GM18519 (cell line): ENCODE data around the gene CSNK1D.
A peak's percentile ranks its signal among the peaks of the same experiment; 100 is the strongest.

Experiments used
- ATAC-seq: cut with Tn5 transposase; IDR thresholded peaks from one replicate; pipeline ENCODE4 v1.9.1; 2021; ENCODE audit warnings: mild to moderate bottlenecking, moderate library complexity; ENCODE audit not compliant: unreplicated experiment, low FRiP score

The CSNK1D gene

DNA sequence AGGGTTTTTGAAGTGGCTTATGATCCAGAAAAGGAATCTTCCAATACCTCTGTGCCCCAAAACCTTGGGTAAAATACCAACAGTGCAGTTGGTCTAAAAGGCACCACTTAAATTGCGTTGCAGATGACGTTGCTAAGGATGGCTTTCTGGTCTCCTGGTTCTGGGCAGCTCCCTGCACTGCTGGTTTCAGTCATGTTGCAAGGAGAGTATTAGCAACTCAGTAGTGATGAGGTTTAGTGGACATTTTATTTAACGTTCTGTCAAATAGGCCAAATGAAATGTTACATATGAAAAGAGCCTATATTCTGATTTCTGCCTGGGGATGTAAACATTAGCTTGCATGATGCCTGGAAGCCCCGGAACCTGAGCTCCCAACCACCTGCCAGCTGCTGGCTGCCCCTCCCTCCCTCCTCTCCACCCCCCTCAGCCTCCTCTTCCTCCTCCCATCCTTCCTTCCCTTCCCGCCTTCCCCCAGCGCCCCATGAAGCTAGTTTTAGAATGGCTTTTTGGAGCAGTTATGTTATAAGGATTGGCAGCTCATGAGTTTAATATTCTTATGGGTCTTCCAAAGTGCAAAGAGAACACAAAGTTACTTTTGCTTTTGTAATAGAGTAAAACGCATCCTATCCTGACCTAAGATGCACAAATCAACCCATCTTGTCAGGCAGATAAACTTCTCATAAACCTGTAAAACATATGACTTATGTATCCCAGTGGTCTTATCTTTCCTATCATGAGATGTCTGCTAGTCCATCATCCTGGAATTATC lies 23.2 kb upstream of the CSNK1D start:
- no peak for ATAC-seq

DNA sequence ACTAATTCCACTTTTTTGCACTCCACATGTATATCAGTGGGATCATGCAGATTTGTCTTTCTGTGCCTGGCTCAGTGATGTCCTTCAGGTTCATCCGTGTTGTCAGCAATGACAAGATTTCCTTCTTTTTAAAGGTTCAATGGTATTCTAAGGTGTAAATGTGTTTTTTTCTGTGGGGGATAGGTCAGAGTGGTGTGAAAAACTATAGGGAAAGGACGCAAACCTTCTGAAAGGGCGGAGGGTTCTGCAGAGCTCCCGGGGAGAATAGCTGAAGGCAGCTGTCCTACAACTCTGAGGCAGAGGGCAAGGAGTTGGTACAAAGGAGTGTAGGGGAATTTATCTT lies 21.9 kb upstream of the CSNK1D start:
- ATAC-seq: no peak

GRCh38 chr17:82294064-82294773 lies 20.7 kb upstream of the CSNK1D start:
- ATAC-seq: no peak

- ATAC-seq: peak; percentile 86
Measured at GRCh38 chr17:82292251-82293154, 19.0 kb upstream of the CSNK1D start.

DNA sequence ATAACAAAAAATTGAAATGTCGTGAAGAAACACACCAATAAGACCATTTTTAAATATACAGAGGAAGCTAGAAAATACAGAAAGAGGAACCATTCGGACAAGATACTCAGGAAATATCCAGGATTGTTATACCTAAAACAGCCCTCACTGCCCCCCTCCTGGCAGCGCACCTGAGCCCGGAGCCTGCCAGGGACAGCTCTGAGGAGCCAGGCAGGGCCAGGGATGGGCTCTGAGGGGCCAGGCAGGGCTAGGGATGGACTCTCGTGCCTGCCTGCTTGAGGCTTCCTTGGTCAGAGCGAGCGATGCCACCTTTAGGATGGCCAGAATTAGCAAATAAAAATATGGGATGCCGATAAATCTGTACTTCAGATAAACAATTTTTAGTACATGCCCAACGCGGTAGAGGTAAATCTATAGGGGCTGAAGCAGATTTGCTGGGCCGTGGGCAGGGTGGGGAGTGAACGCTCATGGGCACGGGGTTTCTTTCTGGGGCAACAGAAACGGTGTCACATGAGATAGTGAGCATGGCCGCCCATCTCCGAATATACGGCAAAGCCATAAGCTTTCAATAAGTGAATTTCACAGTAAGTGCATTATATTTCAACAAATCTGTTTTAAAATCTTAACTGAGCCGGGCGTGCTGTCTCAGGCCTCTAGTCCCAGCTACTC lies 18.2 kb upstream of the CSNK1D start:
- no peak for ATAC-seq

GRCh38 chr17:82287868-82288801 lies 14.6 kb upstream of the CSNK1D start:
- ATAC-seq: no peak

DNA sequence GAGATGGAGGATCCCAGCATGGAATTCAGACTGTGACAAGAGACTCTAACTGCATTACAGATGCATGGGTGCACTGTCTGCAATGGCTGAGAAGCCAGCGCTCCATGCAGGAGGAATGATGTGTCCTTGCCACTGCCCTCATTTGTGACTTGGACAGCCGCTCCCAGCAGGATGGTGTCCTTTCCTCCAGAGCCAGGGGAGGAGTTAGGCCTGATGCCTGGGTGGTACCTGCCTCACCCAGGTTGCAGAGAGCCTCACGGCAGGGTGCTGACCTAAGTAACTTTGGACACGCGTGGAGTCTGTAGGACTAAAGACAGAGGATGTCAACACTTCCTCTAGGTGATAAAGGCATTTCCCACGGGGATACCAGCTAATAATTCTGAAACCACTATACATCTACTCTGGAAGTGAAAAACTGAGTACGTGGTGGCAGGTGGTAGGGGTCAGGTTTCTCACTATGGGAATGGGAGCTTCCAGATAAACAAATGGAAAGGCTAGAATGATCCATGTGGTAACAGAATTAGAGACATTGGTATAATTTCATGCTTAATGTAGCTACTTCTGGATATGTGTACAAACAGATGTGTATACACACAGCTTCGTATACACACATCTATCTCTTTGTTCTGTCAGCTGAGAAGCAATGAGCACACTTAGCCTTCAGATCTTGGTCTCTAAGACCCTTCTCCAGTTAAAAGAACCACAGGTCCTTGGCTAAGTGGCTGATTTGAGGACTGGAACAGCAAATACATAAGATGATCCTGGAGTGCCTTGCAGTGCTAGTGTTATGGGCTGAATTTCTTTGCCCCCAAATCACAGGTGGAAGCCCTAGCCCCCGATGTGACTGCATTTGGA lies 13.7 kb upstream of the CSNK1D start:
- ATAC-seq: no peak

- ATAC-seq: no peak
Measured at GRCh38 chr17:82285141-82285540, 11.6 kb upstream of the CSNK1D start.

DNA sequence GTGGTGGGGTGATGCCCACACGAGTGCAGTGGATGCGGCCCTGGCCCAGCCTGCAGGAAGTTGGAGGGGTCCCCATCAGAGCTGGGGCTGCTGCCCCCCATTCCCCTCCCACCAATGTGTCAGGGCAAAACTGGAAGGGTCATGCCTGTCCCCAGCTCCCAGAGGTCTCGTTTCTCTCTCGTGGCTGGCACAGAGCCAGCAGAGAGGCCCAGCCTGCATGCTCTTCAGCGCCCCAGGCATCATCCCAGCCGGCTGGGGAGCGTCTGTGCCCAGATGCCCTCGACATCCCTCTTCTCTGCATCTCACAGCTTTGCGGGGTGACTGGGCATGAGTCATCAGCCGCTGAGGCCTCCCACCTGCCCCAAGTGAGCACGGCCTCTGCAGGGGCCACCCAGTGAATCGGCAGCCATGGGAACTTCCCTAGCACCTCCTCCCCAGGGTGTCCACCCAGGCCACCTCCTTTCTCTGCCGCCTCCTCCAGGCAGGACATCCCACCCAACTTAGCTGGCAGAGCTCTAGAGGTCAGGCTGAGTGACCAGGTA lies 9.8 kb upstream of the CSNK1D start:
- ATAC-seq: no peak

- ATAC-seq: no peak
Measured at GRCh38 chr17:82282239-82283207, 9.0 kb upstream of the CSNK1D start.

DNA sequence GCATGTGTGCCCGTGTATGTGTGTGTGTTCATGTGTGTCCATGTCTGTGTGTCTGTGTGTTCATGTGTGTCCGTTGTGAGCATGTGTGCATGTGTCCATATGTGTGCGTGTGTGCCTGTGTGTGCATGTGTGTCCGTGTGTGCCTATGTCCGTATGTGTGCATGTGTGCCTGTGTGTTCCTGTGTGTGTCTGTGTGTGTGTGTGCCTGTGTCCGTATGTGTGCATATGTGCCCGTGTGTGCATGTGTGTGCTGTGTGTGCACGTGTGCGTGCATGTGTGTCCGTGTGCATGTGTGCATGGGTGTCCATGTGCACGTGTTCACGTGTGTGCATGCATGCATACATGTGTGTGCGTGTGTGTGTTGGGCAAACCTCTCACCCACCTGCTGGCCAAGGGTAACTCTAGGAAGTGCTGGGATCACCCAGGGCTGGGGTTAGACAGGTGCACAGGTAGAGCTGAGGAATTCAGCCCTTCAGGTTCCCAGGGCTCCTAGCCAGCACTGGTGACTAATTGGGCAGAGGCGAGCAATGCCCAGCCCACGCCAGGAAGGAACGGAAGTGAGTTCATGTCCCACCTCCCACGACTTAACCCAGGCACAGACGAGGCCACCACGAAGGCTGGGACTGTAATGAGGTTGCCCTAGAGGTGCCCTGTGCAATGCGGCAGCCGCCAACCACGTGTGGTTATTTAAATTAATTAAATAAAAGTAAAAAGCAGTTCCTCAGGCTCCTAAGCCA lies 8.2 kb upstream of the CSNK1D start:
- no peak for ATAC-seq

GRCh38 chr17:82281076-82281475 lies 7.6 kb upstream of the CSNK1D start:
- no peak for ATAC-seq

DNA sequence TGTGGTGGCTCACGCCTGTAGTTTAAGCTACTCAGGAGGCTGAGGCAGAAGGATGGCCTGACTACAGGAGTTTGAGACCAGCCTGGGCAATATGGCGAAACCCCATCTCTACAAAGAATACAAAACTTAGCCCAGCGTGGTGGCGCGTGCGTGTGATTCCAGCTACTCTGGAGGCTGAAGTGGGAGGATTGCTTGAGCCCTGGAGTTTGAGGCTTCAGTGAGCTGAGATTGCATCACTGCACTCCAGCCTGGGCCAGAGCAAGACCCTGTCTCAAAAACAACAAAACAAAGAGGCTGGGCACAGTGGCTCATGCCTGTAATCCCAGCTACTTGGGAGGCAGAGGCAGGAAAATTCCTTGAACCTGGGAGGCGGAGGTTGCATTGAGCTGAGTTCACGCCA lies 7.0 kb upstream of the CSNK1D start:
- no peak for ATAC-seq

- ATAC-seq: no peak
Measured at GRCh38 chr17:82278786-82279391, 5.4 kb upstream of the CSNK1D start.

- ATAC-seq: no peak
Measured at GRCh38 chr17:82278308-82278707, 4.8 kb upstream of the CSNK1D start.

- ATAC-seq: no peak
Measured at GRCh38 chr17:82277851-82278250, 4.4 kb upstream of the CSNK1D start.
